Fibroblast of pulmonary artery (primary cell): ENCODE measurements around the gene RPRD1B.

Experiments
- DNase-seq: peaks from one replicate; pipeline ENCODE4 v3.0.0-alpha.2; 2010; ENCODE audit warnings: low read depth
- H3K4me3 ChIP-seq: replicated peaks from 2 replicates; pipeline ENCODE4 v1.5.1; 2011; ENCODE audit warnings: low read depth, mild to moderate bottlenecking, control low read depth, low read length, moderate library complexity
- TF ChIP-seq, protein P1 (sequence below): IDR thresholded peaks from 2 replicates; pipeline ENCODE4 v1.5.1; 2011; ENCODE audit warnings: mild to moderate bottlenecking, control low read depth, low read length, inconsistent platforms; ENCODE audit errors: missing control alignments

The RPRD1B gene

GRCh38 chr20:38023181-38024001 is 10.2 kb upstream of the RPRD1B start:
- peak; percentile 64 for DNase-seq
- TF ChIP-seq, protein P1, sequence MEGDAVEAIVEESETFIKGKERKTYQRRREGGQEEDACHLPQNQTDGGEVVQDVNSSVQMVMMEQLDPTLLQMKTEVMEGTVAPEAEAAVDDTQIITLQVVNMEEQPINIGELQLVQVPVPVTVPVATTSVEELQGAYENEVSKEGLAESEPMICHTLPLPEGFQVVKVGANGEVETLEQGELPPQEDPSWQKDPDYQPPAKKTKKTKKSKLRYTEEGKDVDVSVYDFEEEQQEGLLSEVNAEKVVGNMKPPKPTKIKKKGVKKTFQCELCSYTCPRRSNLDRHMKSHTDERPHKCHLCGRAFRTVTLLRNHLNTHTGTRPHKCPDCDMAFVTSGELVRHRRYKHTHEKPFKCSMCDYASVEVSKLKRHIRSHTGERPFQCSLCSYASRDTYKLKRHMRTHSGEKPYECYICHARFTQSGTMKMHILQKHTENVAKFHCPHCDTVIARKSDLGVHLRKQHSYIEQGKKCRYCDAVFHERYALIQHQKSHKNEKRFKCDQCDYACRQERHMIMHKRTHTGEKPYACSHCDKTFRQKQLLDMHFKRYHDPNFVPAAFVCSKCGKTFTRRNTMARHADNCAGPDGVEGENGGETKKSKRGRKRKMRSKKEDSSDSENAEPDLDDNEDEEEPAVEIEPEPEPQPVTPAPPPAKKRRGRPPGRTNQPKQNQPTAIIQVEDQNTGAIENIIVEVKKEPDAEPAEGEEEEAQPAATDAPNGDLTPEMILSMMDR, result no peak
- no peak overlapping the region for H3K4me3 ChIP-seq

DNA sequence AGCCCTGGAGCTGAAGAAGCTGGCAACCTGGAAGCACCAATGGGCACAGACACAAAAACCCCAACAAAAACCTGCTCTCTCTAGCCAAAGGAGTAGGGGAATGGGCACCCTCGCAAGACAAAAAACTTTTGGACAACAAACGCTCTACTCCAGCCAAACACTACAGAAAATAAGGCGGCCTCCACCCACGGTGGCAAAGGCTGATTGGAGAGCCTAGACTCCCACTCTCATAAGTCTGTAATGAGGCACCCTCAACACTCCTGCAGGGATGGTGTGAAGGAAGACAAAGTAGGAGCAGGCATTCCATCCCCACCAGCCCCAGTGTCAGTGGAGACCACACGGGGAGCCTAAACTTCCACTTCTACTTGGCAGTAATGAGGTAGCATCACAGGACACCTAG is 9.1 kb upstream of the RPRD1B start:
- TF ChIP-seq, protein P1, result no peak
- DNase-seq, result no peak
- H3K4me3 ChIP-seq, result no peak overlapping the region

- no peak overlapping the region for H3K4me3 ChIP-seq
- TF ChIP-seq, protein P1, result no peak
- DNase-seq, result no peak
Observed at GRCh38 chr20:38029453-38029852, 4.1 kb upstream of the RPRD1B start.

DNA sequence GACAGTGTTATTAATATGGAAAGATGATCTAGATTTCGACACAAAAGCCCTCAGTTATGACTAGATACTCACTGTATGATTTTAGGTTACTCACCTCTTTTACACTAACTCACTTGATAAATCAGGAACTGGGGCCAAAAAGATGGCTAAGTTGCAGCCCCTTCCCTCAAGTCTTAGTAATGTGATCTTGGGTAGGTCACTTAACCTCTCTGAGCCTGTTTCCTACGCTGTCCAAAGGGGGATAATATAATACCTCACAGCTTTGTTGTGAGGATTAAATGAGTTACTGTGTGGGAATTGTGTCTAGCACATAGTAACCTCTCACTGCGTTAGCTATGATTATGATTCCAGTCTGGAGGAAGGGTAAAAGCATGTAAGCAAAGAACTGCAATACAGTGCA is 1.6 kb upstream of the RPRD1B start:
- no peak for DNase-seq
- H3K4me3 ChIP-seq, result no peak overlapping the region
- TF ChIP-seq, protein P1, result no peak

DNA sequence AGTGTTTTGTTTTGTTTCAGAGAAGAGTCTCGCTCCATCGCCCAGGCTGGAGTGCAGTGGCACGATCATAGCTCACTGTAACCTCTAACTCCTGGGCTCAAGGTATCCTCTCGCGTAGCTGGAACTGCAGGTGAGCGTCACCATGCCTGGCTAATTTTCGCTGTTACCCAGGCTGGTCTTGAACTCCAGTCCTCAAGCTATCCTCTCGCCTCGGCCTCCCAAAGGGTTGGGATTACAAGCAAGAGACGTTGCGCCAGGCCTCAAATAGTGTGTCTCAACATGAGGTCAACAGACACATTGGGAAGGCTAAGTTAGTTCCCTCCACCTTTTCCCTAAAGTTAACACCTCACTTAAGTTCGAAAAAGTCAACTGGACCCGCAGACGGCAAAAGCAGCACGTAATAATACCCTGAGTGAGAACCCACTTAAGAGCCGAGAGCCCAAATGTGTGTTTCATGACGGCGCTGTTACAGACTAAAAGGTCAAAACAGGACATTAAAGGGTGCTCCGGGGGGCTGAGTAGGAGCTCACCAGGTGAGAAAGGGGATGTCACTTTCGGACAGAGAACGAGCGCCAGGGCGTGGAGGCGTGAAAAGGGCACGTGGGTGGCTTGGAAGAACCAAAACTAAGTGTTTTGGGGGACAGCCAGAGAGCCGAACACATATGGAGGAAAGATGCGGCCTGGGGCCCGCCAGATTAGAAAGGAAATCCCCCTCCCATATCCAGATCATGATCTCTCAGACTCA is 789 bp upstream of the RPRD1B start:
- TF ChIP-seq, protein P1, result no peak
- H3K4me3 ChIP-seq, result peak overlapping the region; percentile 91
- no peak for DNase-seq

DNA sequence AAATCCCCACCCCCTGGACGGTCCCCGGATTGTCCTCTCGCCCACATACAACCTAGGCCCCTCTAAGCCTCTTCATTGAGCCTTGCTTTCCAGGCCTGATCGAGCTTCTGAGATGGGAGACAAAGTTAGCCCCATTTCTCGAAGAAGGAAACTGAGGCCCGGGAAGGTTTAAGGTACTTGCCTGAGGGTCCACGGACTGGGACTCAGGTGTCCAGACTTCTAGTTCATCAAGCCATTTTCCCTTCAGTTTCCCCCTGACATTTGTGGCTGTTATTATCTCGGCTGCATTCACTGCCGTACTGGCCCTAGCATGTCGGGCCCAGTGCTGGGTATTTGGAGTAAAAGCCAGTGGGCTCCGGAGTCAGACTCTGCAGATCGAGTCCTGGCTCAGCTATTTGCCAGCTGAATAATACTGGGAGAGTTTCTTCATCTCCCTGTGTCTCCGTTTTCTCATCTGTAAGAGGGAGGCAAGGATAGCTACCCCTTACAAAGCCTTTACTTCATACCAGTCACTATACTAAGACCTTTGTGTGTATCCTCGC is 633 bp downstream of the RPRD1B start:
- DNase-seq, result no peak
- TF ChIP-seq, protein P1, result no peak
- peak overlapping the region; percentile 91 for H3K4me3 ChIP-seq
